ENCODE measurements around the gene ROBO2. TPM values are rescaled to one million over a fixed set of nuclear protein-coding genes. Genes with fewer than 3 reads are reported as not detected.

ROBO2 gene
- total and polyA plus RNA-seq, 2 experiments from 2014 or later, result 1.5 to 7.8 TPM

DNA sequence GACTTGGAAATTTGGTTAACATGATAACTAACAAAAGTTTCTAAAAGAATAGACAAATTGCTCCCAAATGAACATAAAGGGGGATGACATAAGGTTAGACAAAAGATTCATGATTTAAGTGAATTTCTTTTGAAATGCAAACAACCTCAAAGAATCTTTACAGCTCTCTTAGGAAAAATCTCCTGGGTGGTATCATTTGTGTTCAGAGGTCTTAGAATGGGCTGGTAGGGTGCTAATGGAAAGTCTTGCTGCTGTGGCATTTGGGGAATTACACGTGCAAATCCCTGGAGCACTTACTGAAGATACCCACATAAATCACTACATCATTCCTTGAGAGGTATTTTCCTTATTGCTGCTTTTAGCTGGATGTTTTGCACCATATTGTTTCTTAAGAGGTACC is 14.4 kb upstream of the ROBO2 start (continued):
- no peak for TF ChIP-seq ETS1 (IDR thresholded peaks at IDR 0.05)
- no peak for TF ChIP-seq JUNB (IDR thresholded peaks at IDR 0.05; ENCODE audit: unreplicated experiment)
- no peak for TF ChIP-seq ZNF331 (CRISPR knock-in tag; IDR thresholded peaks at IDR 0.05; ENCODE audit: low read depth)
- TF ChIP-seq STAT1 (IDR thresholded peaks at IDR 0.05; ENCODE audit: unreplicated experiment), result no peak
- TF ChIP-seq EZH2 (IDR thresholded peaks at IDR 0.05; ENCODE audit: low read depth, unreplicated experiment), result no peak

DNA sequence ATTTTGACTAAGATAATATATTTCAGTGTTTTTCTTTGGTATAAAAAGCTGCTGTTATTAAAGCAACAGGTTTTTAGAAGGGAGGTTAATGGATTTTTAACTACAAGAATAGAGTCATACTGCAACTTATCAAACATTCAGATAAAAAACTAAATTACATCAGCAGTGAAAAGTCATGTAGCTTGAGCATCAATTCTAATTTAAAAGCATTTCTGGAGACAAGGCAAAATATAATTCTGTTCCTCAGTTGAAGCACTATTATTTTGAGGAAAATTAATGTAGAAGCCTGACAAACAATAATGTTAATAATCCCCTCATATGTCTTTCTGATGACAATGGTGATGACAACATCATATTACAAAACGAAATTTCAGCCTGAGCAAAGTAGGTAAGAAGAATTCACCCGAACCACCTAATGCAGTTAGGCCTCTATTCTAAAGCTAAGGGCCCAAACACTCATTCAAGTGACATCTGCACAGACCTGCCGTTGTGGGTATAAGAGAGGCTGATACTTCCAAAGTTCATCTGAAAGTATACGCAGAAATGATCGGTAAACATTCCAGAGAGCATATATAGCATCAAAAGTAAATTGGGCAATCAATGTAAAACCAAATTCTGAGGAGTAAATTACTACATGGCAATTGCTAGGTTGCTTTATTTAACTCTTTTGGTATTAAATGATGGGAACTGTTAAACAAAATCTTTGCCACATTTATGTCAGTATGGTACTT is 12.8 kb upstream of the ROBO2 start:
- Mint-ChIP-seq H3K4me1 (peaks cover 22% of the 10 kb centered on the region), H3K27ac (no peak overlapping the region), H3K27me3 (ENCODE audit: insufficient read depth, low read depth, poor library complexity) (peaks cover 1% of the 10 kb centered on the region), H3K9me3 (0 out of 3 replicates have a peak, but pooled peaks cover 6% of the 10 kb centered on the region), H3K4me3 (no peak overlapping the region), H3K36me3 (ENCODE audit: low read depth) (no peaks in the 10 kb centered on the region)
- Histone ChIP-seq H3K4me2 (no peak overlapping the region), H3K36me3 (ENCODE audit: insufficient read depth) (no peaks in the 10 kb centered on the region), H3F3A (replicated peaks; ENCODE audit: low read depth) (no peaks in the 10 kb centered on the region), H3K79me2 (replicated peaks; ENCODE audit: insufficient read depth) (no peaks in the 10 kb centered on the region), H4K20me1 (replicated peaks; ENCODE audit: insufficient read depth) (no peaks in the 10 kb centered on the region), H3K4me3 (no peak overlapping the region), H2AFZ (no peak overlapping the region), H3K27me3 (ENCODE audit: insufficient read depth) (no peaks in the 10 kb centered on the region), H3K4me1 (ENCODE audit: insufficient read depth) (peaks cover 25% of the 10 kb centered on the region), H3K27ac (ENCODE audit: low read depth) (no peak overlapping the region), H3K9me2 (ENCODE audit: insufficient read depth) (no peaks in the 10 kb centered on the region)
- DNase-seq (ENCODE audit: low spot score) (no peak), ATAC-seq (no peak)
- TF ChIP-seq ZNF462 (CRISPR knock-in tag; IDR thresholded peaks at IDR 0.05) (no peak), CREB1 (CRISPR knock-in tag; IDR thresholded peaks at IDR 0.05; ENCODE audit: low read depth) (no peak), POLR2AphosphoS5 (IDR thresholded peaks at IDR 0.05; ENCODE audit: low read depth) (no peak), JUNB (IDR thresholded peaks at IDR 0.05; ENCODE audit: unreplicated experiment) (no peak), EZH2 (IDR thresholded peaks at IDR 0.05; ENCODE audit: low read depth, unreplicated experiment) (no peak), ZNF114 (CRISPR knock-in tag; IDR thresholded peaks at IDR 0.05) (no peak), EZH2phosphoT487 (IDR thresholded peaks at IDR 0.05; ENCODE audit: unreplicated experiment) (no peak)
- TF ChIP-seq, protein P1, sequence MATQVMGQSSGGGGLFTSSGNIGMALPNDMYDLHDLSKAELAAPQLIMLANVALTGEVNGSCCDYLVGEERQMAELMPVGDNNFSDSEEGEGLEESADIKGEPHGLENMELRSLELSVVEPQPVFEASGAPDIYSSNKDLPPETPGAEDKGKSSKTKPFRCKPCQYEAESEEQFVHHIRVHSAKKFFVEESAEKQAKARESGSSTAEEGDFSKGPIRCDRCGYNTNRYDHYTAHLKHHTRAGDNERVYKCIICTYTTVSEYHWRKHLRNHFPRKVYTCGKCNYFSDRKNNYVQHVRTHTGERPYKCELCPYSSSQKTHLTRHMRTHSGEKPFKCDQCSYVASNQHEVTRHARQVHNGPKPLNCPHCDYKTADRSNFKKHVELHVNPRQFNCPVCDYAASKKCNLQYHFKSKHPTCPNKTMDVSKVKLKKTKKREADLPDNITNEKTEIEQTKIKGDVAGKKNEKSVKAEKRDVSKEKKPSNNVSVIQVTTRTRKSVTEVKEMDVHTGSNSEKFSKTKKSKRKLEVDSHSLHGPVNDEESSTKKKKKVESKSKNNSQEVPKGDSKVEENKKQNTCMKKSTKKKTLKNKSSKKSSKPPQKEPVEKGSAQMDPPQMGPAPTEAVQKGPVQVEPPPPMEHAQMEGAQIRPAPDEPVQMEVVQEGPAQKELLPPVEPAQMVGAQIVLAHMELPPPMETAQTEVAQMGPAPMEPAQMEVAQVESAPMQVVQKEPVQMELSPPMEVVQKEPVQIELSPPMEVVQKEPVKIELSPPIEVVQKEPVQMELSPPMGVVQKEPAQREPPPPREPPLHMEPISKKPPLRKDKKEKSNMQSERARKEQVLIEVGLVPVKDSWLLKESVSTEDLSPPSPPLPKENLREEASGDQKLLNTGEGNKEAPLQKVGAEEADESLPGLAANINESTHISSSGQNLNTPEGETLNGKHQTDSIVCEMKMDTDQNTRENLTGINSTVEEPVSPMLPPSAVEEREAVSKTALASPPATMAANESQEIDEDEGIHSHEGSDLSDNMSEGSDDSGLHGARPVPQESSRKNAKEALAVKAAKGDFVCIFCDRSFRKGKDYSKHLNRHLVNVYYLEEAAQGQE (IDR thresholded peaks at IDR 0.05; ENCODE audit: unreplicated experiment), result no peak
